GM12891 (cell line): Measurements from ENCODE around the gene ZFHX2.
A peak's percentile ranks its signal among the peaks of the same experiment; 100 is the strongest.

Source experiments
- DNase-seq: peaks from one replicate; pipeline ENCODE4 v3.0.0; 2011; ENCODE audit warnings: low spot score; ENCODE audit not compliant: insufficient read length
- FAIRE-seq: peaks from 2 replicates; lab custom pipeline; 2011; peaks lifted over from hg19 to GRCh38; lab: Jason Lieb, UNC
- PAX5 ChIP-seq: IDR thresholded peaks from 2 replicates; pipeline ENCODE4 v1.6.1; 2011; ENCODE audit warnings: low read length, moderate library complexity, mild to moderate bottlenecking; ENCODE audit not compliant: insufficient read depth, severe bottlenecking
- POLR2A ChIP-seq: IDR thresholded peaks from 2 replicates; pipeline ENCODE4 v1.6.1; 2011; ENCODE audit warnings: low read depth, low read length, control low read depth
- POLR2AphosphoS5 ChIP-seq: IDR thresholded peaks from 2 replicates; pipeline ENCODE4 v1.6.1; 2011; ENCODE audit warnings: low read depth, low read length, control low read depth
- POU2F2 ChIP-seq: IDR thresholded peaks from 2 replicates; pipeline ENCODE4 v1.6.1; 2011; ENCODE audit warnings: low read depth, mild to moderate bottlenecking, control low read depth, low read length, moderate library complexity
- SPI1 ChIP-seq: IDR thresholded peaks from 2 replicates; pipeline ENCODE4 v1.6.1; 2011; ENCODE audit warnings: low read depth, low read length, control low read depth
- TAF1 ChIP-seq: IDR thresholded peaks from 2 replicates; pipeline ENCODE4 v1.6.1; 2011; ENCODE audit warnings: low read depth, low read length, control low read depth

Gene ZFHX2

DNA sequence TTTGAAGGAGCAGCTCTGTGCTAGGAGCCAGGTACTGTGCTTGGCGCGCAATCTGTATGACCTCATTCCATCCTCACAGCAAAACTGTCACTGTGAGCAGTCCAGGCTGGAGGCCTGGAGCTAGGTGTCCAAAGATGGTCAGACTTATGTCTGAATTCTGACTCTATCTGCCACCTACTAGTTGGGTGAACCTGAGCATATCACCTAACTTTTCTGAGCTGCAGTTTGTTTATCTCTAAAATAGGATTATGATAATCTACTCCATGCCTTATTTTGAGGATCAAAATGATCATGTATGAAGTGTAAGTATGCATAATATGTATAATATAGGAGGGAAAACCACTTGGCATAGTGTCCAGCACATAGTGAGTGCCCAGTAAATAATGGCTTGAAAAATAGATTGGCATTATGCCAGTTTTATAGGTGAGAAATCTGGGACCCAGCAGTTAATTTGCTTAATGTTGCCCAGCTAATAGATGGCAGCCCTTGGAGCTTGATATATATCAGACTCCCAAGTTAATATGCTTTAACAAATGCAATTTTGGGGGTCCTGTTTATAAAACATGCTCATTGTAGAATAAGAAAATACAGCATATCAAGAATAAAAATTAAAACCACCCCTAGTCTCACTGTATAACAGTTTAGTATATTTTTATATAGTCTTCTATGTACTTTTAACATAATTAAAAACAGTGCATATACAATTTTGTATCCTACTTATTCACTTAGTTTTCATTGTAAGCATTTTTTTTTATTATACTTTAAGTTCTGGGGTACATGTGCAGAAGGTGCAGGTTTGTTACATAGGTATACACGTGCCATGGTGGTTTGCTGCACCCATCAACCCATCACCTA, 31.6 kb upstream of the ZFHX2 start:
- FAIRE-seq, result no peak
- no peak for TF ChIP-seq POU2F2
- TF ChIP-seq POLR2A, result no peak
- no peak for TF ChIP-seq TAF1
- TF ChIP-seq SPI1, result no peak
- TF ChIP-seq PAX5, result no peak
- no peak for TF ChIP-seq POLR2AphosphoS5
- no peak for DNase-seq

DNA sequence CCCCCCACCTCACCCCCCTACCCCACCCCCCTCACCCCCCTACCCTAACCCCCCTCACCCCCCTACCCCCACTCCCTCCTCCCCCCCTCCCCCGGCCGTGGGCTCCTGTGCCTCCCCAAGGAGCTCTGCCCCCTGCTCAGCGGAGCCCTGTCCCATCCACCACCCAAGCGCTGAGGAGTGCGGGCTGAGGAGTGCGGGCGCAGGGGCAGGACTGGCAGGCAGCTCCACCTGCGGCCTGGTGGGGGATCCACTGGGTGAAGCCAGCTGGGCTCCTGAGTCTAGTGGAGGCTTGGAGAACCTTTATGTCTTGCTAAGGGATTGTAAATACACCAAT, 29.4 kb upstream of the ZFHX2 start:
- TF ChIP-seq SPI1, result no peak
- no peak for TF ChIP-seq PAX5
- no peak for TF ChIP-seq POU2F2
- TF ChIP-seq TAF1, result no peak
- TF ChIP-seq POLR2AphosphoS5, result no peak
- no peak for TF ChIP-seq POLR2A
- FAIRE-seq (no peak), DNase-seq (no peak)

DNA sequence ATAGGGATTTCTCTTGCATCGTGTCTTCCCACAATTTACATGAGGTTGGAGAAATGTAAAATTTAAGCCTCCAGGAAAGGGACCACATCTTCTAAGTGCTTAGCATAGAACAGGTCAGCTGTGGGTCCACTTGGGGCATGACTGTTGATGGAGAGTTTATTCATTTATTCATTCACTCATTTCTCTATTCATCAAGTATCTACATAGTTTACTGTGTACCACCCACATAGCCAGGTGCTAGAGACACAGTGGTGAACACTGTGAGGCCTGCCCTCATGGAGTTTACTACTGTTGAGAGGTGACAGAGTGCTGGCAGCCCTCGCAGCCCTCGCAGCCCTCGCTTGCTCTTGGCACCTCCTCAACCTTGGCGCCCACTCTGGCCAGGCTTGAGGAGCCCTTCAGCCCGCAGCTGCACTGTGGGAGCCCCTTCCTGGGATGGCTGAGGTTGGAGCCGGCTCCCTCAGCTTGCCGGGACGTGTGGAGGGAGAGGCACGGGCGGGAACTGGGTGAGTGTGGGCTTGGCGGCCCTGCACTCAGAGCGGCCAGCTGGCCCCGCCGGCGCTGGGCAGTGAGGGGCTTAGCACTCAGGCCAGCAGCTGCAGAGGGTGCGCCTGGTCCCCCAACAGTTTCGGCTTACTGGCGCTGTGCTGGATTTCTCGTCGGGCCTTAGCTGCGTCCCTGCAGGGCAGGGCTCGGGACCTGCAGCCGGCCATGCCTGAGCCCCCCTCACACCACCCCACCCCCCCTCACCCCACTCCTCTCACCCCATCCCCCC, 28.8 kb upstream of the ZFHX2 start:
- no peak for DNase-seq
- TF ChIP-seq SPI1 (no peak), POLR2AphosphoS5 (no peak), TAF1 (no peak), POLR2A (no peak), POU2F2 (no peak), PAX5 (no peak)
- no peak for FAIRE-seq

DNA sequence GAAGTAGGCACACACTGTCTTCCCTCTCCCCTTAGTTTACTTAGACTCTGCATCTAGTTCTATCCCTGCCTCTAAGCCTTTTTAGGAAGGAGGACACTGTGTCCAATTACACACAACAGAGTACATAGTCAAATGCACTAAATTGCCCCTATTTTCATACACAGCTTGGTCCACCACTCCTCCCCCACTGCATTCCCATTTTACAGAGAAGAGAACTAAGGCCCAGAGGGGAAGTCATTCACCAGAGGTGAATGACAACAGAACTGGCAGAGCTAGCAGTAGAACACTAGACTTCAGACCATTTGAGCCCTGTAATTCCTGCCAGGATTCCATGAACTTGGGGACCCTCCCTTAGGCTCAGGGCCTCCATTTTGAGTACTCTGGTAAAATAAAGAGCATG, 28.2 kb upstream of the ZFHX2 start:
- no peak for TF ChIP-seq TAF1
- TF ChIP-seq SPI1, result no peak
- no peak for TF ChIP-seq PAX5
- no peak for TF ChIP-seq POU2F2
- TF ChIP-seq POLR2AphosphoS5, result no peak
- TF ChIP-seq POLR2A, result no peak
- FAIRE-seq, result no peak
- DNase-seq, result no peak

DNA sequence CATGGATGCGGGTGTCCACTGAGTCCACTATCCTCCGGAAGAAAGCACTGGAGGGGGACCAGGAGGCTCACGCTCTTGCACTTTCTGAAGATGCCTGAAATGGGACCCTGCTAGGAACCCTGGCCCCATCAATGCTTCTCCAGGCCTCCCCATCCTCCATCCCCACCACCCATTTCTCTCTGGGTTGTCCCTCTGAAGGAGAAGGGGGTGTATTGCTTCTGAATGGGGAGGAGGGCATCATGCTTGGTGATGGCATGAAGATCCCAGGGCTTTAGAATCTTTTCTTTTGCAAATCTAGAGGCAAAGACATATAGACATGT, 27.7 kb upstream of the ZFHX2 start:
- FAIRE-seq, result no peak
- no peak for DNase-seq
- TF ChIP-seq TAF1 (no peak), PAX5 (no peak), POLR2A (no peak), POU2F2 (no peak), SPI1 (no peak), POLR2AphosphoS5 (no peak)

DNA sequence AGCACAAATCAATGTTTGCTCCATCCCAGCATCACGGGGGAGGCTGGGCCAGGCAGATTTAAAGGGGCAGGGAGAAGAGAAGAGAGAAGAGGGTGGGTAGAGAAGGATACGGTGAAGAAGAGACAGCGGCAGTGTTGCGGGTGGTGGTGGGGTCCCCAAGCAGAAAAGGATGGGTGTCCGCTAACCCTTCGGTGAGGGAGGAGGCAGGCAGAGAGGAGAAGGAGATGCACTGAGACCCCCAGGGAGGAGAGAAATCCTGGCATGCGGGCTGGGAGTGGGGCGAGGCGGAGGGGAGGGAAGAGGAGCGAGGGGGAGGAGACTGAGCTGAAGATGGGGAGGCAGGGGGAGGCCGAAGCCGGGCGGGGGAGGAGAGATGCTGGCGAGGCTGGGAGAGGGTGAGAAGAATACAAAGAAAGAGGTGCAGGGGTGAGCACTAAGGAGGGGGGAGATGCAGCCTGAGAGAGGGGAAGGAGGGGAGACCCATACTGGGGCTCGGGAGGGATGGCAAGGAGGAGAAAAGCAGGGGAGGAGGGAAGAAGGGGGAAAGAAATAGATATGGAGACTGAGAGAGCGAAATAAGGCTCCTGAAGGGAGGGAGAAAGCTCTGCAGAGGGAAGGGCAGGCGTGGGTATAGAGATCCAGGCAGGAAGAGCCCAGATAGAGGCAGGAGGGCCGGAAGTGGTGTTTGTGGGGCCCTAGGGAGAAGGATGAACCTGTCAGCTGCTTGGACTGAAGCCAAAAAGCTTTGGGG, 27.2 kb upstream of the ZFHX2 start, which contains the start of gene JPH4:
JPH4 (minus strand) TSS at position 231 of the 751 bp plus-strand sequence. CDS start 1,337 bp downstream, outside the sequence.
- DNase-seq, result no peak

DNA sequence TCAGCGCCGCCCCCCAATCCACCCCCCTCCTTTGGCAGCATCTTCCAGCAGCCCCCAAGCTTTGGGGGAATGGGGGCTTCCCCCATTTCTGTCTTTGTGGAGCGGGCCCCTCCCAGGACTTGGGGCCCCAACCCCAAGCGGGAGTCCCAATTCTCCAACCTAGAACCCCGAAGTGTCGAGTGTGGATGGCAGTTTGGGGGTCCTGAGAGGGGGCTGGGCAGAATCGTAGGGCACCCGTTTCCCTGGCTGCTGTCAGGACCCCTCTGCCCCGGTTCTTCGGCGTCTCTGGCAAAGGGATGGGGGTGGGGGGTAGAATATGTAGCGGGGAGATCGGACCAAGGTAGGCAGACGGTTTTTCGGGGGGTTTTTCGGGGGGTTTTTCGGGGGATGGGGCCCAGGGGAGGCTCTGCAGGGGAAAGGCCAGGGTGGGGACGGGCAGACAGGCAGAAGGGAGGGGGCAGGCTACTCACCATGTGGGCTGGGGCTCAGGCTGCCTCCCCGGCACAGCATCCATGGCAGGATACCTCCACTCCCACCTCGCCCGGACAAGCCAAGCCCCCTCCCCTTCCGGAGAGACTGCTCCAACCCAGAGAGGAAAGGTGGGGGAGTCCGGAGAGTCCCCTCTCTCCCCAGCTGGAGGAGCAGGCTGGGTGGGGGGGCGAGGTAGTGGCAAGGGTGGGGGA, 26.3 kb upstream of the ZFHX2 start:
- TF ChIP-seq SPI1 (no peak), POLR2AphosphoS5 (no peak), POLR2A (no peak), PAX5 (no peak), TAF1 (0 out of 2 replicates have a peak, but pooled peaks have one; percentile 22)
- FAIRE-seq, result no peak
- DNase-seq, result no peak

More for the DNA sequence above, 27.2 kb upstream of the ZFHX2 start, which contains the start of gene JPH4:
- no peak for TF ChIP-seq PAX5
- TF ChIP-seq SPI1, result no peak
- TF ChIP-seq TAF1, result no peak
- no peak for TF ChIP-seq POLR2A
- no peak for TF ChIP-seq POLR2AphosphoS5
- no peak for TF ChIP-seq POU2F2
- FAIRE-seq, result no peak

DNA sequence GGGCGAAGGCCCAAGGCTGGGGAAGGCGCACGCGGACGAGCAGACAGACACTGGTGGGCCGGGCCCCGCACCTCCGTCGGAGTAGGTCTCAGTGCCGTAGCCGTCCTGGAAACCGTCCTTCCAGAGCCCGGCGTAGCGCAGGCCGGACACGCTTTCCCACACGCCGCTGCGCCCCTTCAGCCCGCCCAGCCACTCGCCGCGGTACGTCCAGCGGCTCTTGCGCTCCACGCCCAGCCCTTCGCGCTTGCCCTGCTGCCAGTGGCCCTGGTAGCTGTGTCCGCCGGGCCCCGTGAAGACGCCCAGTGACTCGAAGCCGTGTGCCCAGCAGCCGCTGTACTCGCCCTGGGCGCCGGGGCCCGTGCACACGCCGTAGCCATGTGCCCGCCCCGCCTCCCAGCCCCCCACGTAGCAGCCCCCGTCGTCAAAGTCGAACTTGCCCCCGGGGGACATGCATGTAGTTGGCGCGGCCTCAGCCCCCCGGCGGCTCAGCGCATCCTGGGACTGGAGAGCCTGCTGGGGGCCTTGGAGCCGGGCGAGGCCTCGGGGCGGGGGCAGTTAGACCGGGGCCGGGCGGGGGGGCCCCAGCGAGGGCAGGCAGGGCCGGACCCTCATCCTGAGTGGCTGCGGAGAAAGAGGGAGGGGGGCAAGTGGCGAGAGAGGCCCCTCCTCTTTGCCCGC, 25.6 kb upstream of the ZFHX2 start:
- TF ChIP-seq POU2F2, result no peak
- no peak for TF ChIP-seq SPI1
- TF ChIP-seq PAX5, result no peak
- no peak for TF ChIP-seq POLR2AphosphoS5
- TF ChIP-seq TAF1, result no peak
- TF ChIP-seq POLR2A, result no peak
- no peak for DNase-seq

More for the DNA sequence above, 25.6 kb upstream of the ZFHX2 start:
- FAIRE-seq, result no peak
